Left forelimb (tissue), 1 donor: ENCODE measurements around the gene SLAMF6.
"Not testable (repeated sequence)": the region's sequence is repeated elsewhere in the genome, so short reads cannot be mapped to it uniquely, and the experiment has no call there.

Experiments
- DNase-seq: peaks from one replicate; pipeline ENCODE4 v3.0.0-alpha.2; 2018; ENCODE audit warnings: low spot score

The SLAMF6 gene

DNA sequence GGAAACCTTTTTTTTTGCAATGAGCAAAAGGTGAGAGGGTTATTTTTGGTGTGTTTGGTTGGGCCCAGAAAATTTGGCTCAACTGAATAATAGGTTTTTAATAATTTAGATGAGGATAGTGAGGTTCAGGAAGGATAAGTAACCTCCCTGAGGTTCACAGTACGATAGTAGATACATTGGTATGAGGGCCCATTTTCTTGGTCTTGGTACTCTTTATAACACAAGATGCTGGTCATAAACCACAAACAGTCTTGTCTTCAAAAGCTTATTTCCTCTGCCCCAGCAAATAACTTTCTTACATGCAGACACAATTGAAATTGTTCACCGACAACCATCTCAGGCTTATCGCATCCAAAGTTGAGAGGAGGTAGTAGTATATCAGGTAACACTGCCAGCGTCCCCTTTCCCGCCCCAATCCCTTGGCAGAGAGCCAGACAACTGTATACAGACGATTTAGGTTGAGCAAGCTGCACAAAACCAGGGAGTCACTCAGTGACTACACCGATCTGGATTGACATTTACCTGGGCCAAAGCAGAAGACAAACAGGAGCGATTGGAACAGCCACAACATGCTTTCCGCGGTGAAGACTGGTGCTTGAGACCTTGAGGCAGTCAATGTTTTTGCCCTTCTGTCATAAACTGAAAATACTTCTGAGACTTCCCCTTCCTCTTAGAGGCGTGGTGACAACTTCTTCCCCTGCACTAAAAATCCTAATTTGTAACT lies at the start of gene SLAMF6:
TSS of gene SLAMF6 (minus strand) at position 634 of the 724 bp plus-strand sequence. CDS start at position 571, 63 bp downstream.
- DNase-seq: no peak

DNA sequence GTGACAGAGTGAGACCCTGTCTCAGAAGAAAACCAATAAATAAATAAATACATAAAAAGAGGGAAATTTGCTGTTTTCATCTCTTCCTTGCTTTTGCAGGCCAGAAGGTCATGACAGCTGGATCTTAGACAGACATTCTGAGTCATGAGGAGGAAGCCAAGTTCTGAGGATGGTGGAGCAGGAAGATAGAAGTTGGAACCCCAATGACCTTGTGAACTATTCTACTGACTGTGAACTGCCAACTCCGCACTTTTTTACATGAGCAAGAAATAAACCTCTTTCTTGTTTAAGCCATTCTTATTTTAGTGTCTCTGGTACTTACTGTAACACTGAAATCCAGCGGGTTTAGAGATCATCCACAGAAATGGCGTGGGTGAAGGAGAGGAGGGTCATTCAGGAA lies 47.8 kb upstream of the SLAMF6 start:
- no peak for DNase-seq

DNA sequence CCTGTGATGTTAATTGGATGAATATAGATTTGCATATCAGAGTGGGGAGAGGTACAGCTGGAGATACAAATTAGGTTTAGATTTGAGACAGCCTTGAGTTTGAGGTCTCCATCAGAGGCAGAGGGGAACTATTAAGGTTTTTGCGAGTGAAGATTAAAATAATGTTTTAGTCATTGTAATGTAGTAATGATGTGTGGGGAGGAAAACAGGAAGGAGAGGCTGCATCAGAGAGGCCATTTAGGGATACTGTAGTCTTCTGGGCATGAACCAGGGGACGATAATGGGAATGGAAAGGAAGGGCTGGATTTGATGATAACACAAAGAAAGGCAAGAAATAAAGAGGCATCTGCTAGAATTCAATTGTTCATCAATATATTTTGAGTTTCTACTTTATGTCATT lies 46.8 kb upstream of the SLAMF6 start:
- DNase-seq: no peak

DNA sequence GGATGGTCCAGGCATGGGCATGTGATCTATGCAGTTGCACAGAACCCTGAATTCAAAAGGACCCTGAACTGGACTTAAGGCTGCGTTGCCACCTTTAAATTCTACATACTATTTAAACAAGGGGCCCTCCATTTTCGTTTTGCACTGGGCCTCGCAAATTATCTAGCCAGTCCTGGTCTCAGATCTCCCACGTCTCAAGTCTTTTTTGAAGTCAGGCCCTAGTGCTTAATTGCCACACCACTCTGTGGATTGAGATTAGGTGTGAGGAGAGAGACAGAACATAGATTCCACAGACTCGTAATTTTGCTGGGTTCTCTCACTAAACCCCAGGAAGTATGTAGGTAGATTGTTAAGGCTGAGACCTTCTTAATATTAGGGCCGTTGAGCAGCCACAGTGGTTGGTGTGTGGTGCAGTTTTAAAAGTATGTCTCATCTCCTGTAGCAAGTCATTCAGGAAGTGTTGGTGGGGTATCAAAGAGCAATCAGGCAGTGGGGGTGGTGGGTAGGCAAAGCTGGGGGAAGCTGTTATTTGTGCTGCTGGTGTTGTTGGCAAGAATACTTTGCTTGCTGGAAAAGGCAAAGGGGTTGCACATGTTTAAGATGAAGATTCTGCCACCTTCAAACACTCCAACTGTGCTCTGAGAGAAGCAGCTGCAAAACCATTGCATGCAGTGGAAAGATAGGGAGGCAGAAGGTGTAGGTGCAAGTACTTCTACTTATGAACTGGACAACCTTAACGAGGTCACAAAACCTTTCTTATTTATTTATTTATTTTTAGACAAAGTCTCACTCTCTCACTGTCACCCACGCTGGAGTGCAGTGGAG lies 45.0 kb upstream of the SLAMF6 start:
- DNase-seq: no peak

DNA sequence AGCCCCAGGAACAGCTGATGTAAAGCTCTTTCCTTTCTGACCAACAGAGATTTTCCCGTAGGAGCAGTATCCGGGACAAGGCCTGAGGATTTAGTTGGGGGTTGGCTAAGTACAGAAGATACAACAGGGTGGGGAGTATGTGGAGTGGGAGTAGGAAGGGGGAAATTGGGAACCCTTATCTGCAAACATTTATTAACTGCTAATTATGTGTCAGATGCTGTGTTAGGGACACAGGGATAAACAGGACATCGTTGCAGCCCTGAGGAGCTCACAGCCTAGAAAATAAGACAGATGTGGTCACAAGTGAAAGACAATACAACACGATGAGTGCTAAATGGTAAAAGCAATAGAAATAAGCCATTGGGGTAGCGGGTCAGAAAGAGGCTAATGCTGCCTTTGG lies 44.3 kb upstream of the SLAMF6 start:
- no peak for DNase-seq

DNA sequence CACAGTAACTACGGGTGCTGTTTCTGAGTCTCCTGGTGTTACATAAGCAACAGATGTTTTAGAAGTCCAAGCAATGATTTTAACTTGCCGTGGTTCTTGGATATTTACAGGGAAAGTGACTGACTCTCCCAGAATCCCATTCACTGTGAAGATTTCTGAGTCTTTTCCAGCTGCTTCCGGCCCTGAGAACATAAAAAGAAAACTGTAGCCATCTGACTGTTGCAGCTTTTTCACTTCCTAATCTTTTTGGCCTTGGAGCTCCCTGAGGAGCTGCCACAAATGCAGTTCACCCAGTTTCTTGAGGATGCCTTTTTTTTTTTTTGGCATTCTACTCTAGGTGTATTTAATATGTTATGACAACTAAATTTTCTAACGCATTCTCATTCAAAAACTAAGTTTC lies 42.5 kb upstream of the SLAMF6 start:
- no peak for DNase-seq

DNA sequence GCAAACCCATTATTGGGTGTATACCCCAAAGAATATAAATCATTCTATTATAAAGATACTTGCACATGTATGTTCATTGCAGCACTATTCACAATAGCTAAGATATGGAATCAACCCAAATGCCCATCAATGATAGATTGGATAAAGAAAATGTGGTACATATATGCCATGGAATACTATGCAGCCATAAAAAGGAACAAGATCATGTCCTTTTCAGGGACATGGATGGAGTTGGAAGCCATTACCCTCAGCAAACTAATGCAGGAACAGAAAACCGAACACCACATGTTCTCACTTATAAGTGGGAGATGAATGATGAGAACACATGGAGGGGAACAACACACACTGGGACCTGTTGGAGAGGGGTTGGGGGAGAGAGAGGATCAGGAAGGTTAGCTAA lies 40.2 kb upstream of the SLAMF6 start:
- DNase-seq: not testable (repeated sequence)

DNA sequence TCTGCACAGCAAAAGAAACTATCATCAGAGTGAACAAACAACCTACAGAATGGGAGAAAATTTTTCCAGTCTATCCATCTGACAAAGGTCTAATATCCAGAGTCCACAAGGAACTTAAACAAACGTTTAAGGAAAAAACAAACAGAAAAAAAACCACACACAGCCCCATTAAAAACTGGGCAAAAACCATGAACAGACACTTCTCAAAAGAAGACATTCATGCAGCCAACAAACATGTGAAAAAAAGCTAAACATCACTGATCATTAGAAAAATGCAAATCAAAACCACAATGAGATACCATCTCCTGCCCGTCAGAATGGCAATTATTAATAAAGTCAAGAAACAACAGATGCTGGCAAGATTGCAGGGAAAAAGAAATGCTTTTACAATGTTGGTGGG lies 39.7 kb upstream of the SLAMF6 start:
- not testable (repeated sequence) for DNase-seq

DNA sequence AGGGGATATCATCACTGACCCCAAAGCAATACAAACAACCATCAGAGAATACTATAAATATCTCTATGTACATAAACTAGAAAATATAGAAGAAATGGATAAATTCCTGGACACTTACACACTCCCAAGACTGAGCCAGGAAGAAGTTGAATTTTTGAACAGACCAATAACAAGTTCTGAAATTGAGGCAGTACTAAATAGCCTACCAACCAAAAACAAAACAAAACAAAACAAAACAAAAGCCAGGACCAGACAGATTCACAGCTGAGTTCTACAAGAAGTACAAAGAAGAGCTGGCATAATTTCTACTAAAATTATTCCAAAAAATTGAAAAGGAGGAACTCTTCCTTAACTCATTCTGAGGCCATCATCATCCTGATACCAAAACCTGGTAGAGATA lies 37.8 kb upstream of the SLAMF6 start:
- no peak for DNase-seq

DNA sequence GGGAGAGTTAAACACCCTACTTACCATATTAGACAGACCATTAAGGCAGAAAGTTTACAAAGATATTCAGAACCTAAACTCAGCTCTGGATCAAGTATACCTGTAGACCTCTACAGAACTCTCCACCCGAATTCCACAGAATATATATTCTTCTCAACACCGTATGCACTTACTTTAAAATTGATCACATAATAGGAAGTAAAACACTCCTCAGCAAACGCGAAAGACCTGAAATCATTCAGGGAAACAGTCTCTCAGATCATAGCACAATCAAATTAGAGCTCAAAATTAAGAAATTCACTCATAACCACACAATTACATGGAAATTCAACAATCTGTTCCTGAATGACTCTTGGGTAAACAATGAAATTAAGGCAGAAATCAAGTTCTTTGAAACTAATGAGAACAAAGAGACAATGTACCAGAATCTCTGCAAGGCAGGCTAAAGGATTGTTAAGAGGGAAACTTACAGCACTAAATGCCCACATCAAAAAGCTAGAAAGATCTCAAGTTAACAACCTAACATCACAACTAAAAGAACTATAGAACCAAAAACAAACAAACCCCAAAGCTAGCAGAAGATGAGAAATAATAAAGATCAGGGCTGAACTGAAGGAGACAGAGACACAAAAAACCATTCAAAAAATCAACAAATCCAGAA lies 37.1 kb upstream of the SLAMF6 start:
- DNase-seq: no peak

DNA sequence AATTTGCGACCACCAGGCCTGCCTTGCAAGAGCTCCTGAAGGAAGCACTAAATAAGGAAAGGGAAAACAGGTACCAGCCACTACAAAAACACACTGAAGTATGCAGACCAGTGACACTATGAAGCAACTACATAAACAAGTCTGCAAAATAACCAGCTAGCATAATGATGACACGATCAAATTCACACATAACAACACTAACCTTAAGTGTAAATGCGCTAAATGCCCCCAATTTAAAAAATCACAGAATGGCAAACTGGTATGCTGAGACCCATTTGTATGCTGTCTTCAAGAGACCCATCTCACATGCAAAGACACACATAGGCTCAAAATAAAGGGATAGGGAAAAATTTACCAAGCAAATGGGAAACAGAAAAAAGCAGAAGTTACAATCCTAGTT lies 36.4 kb upstream of the SLAMF6 start:
- DNase-seq: not testable (repeated sequence)

DNA sequence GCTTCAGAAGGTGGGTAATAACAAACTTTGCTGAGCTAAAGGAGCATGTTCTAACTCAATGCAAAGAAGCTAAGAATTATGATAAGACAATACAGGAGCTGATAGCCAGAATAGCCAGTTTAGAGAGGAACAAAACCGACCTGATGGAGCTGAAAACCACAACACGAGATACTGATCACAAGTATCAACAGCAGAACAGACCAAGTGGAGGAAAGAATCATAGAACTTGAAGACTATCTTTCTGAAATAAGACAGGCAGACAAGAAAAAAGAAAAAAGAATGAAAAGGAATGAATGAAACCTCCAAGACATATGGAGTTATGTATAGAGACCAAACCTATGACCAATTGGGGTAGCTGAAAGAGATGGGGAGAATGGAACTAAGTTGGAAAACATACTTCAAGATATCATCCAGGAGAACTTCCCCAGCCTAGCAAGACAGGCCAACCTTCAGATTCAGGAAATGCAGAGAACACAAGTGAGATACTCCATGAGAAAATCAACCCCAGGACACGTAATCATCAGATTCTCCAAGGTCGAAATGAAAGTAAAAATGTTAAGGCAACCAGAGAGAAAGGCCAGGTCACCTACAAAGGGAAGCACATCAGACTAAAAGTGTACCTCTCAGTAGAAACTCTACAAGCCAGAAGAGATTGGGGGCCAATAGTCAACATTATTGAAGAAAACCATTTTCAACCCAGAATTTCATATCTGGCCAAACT lies 35.8 kb upstream of the SLAMF6 start:
- no peak for DNase-seq

DNA sequence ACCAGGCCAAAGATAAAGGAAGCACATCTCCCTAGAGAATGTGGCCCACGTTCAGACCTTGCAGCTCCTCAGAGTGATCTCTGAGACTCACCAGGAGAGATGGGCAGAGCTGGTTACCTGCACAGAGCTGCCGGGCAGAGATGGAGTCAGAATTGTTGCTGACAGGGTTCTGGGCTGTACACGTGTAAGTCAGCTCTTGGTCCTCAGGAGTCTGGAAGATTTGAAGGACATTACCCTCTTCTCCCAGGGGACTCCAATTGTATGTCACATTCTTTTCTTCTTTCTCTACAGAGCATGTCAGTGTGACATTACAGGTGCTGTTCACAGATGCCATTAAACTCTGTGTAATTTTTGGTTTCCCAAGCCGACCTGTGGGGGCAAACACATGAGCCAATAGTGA lies 30.7 kb upstream of the SLAMF6 start:
- DNase-seq: no peak

DNA sequence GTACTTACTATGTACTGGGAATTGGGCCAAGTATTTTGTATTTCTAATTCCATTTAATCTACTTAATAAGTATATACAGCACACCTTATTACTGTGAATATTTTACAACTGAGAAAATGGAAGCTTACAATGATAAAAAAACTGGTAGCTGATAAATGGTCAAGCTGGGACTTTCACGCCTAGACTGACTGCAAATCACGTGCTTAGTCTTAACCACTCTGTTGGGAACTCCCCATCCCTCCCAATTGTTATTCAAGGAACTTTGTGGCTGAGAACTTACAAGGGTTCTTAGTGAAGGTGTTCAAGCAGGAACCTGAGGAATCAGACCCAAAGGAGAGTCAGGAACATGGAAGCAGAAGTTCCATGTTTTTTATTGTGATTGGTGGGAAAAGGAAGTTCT lies 29.4 kb upstream of the SLAMF6 start:
- no peak for DNase-seq

DNA sequence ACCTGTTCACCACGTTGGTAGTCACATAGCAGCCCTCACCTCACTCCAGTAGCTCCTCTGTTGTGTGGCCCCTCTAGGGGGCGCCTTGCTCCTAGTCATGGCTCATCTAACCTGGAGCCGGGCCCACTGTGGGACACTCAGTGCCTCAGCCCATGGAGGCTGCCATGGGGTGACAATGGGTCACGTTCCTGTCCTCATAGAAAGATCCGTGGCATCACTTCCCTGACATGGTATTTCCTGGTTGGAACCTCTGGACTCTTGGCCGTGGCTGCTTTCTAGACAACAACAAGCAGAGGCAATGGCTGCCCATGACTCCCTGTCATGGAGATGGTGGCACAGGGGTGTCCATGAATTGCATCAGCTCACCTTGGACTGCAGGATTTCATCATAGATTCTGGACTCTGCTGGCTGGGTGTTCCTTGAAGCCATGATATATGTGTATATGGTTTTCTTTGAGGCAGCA lies 27.5 kb upstream of the SLAMF6 start:
- no peak for DNase-seq

DNA sequence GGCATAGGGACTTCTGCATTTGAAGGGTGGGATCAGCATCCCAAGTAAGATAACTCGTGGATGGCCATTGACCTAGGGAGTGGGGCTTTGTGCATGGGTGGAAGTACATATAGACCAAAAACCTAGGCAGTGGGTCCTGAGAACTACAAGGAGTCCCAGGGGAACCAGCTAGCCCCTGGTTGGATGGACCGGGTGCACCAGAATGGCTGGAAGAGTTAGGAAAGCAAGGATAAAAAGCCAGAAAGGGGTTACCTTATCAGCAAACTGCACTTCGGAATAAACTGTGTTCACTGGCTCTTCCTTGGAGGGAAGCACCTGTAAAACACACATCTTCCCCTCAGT lies 26.6 kb upstream of the SLAMF6 start:
- no peak for DNase-seq

DNA sequence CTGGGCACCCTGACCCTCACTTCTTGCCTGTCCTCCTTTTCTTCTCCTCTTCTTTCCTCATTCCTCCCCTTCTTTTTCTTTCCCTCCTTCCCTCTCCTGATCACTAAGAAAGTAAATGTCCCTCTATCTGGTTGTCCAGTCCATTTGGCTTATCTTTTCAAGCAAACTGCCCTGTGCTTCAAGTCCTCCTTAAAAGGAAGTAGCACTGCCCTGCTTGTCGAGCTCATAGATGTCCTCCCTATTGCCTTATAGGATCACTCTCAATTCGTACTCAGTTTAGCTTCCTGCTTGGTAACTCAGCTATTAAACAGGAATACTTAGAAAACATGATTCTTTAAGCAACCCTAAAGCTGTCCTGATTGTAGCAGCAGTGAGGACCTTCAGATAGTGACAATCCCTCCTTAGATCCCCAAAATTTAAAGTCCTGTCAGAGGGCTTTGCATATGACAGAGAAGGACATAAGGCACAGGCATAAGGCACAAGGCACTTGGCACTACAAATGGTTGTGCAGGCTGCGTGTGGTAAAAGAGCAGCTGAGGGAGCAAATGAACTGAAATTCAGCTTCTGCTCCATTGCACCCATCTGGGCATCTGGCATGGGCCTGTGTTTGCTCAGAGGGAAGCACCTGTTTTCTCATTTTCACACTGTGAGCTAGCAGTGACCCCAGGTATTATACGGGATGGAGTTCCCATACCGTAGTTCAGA lies 26.1 kb upstream of the SLAMF6 start:
- DNase-seq: no peak

DNA sequence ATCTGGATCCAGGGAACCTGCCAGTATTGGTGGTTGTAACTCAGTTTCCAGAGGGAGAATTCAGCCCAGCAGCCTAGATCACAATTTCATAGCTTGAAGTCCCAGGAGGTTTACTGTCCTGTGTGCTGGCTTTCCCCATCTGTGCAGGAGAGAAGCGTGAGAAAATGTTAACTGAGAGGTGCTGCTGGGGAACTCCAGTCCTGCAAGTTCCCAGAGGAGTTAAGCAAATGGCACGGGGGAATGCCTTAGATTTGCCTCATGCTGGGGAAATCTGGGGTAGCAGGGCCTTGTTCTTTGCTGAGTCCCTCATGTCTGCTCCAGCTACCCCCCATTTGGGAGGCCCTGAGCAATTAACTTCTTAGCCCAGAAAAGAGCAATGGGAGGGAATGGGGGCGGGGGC lies 25.1 kb upstream of the SLAMF6 start:
- DNase-seq: no peak

DNA sequence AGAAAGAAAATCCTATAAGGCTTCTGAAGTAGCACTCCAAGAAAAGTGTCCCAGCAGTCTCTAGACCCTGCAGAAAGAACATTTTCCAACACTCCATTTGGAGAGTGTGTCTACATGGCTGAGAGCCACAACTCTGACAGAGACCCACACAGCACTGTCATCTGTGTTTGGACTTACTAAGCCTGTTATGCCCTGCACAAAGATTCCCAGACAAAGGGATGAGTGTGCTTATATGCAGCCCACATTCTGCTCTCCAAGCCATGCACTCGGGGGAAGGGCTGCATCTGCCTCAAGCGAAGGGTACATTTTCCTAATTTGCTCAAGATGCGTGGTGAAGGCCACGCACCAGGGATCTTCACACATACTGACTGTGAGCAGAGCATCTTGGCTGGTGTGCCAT lies 24.4 kb upstream of the SLAMF6 start:
- DNase-seq: no peak

DNA sequence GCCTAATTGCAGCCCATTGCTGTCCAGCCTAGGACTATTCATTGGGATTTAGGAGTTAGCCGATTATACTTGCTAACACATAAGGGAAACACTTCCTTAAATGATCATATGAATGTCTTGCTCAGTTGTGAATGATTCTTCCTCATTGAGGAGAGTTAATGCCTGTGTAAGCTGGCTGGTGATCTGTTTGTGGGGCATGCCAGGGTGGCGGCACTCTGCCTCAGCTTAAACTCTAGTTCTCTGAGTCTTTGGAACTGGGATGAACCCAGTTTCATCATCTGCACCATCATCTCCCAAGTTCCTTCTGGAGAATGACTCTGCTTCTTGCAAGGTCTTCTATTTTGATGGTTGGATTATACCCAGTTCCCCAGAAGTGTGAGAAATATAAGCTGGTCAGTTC lies 23.9 kb upstream of the SLAMF6 start:
- DNase-seq: no peak

DNA sequence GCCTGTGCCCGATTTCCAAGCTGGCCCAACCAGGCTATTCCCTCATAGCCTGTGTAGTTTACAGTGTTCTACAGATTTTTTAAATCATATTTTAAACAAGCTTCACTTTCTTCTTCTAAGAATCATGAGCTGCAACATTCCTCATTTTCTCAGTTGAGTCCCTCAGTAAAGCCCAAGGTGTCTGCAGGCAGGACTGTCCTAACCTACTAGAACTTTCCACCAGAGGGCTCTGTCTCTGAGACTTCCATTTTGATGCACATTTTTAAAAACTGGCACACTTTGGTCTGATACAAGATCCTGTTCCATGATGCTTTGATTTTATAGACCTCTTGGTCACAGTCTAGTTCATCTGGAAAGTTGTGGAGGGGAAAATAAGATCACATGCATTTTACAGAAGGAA lies 21.6 kb upstream of the SLAMF6 start:
- DNase-seq: no peak
